GM10248 (cell line): ENCODE measurements around the gene DYNLT3.

ENCODE experiments used
- CTCF ChIA-PET: fragments of 300-600 bp; sonication (Branson Sonifier 250); formaldehyde crosslinking; extraction: SDS; loops from one replicate; lab custom pipeline; 2021; ENCODE audit warnings: antibody characterized with exemption; lab: Yijun Ruan, JAX
- POLR2A ChIA-PET: fragments of 350-650 bp; sonication (Branson Sonifier 250); formaldehyde crosslinking; extraction: SDS; loops from one replicate; lab custom pipeline; 2020; ENCODE audit warnings: antibody characterized with exemption; lab: Yijun Ruan, JAX
- DNase-seq: peaks from one replicate; pipeline ENCODE4 v3.0.0; 2012; ENCODE audit errors: extremely low spot score
- TF ChIP-seq, protein P1 (sequence below): IDR thresholded peaks from 2 replicates; pipeline ENCODE4 v1.5.1; 2012; ENCODE audit warnings: mild to moderate bottlenecking, low read depth; ENCODE audit errors: extremely low read depth, missing control alignments, control extremely low read depth

Gene DYNLT3

DNA sequence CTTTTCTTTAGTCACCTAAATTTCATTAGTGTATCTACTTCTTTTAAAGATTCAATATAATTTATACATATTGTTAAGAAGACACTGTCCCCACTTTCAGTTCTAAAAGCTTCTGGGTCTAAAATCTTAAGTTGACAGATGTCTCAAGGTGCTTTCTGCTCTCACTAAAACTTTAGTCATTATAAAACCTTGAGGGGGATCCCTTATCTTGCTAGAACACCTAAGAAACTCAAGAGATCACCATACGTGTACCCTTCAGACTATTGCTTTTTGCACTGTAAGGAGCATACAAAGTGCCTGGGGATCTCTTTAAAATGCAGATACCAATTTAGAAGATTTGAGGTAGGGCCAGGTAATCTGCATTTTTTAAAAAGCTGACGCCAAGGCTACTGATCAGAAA lies 37.4 kb downstream of the DYNLT3 start:
- CTCF ChIA-PET = no interaction called here
- POLR2A ChIA-PET = no interaction called here
- TF ChIP-seq, protein P1, sequence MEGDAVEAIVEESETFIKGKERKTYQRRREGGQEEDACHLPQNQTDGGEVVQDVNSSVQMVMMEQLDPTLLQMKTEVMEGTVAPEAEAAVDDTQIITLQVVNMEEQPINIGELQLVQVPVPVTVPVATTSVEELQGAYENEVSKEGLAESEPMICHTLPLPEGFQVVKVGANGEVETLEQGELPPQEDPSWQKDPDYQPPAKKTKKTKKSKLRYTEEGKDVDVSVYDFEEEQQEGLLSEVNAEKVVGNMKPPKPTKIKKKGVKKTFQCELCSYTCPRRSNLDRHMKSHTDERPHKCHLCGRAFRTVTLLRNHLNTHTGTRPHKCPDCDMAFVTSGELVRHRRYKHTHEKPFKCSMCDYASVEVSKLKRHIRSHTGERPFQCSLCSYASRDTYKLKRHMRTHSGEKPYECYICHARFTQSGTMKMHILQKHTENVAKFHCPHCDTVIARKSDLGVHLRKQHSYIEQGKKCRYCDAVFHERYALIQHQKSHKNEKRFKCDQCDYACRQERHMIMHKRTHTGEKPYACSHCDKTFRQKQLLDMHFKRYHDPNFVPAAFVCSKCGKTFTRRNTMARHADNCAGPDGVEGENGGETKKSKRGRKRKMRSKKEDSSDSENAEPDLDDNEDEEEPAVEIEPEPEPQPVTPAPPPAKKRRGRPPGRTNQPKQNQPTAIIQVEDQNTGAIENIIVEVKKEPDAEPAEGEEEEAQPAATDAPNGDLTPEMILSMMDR = no peak
- DNase-seq = no peak

GRCh38 chrX:37803057-37803456 lies 44.3 kb downstream of the DYNLT3 start:
- ChIA-PET POLR2A (no interaction called here), CTCF (no interaction called here)
- DNase-seq = no peak
- TF ChIP-seq, protein P1 = no peak

DNA sequence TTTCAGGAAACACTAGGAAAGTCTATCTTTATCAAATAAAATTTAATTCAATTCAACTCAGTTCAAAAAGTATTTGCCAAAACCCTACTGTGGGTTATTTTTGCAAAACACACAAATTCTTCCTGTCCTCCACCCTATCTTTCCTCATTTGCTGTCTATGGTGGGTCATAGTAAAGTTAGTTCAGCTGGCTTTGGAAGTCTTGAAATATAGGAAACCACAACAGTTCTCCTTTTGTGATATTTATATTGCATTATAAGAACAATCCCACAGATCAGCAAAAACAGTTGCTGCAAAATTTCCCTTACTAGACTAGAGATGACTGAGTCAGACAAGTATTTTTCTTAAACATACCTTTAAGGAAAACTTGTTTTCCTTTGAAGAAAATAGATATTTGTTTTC lies 45.3 kb downstream of the DYNLT3 start:
- TF ChIP-seq, protein P1 = no peak
- ChIA-PET CTCF (no interaction called here), POLR2A (no interaction called here)
- no peak for DNase-seq

DNA sequence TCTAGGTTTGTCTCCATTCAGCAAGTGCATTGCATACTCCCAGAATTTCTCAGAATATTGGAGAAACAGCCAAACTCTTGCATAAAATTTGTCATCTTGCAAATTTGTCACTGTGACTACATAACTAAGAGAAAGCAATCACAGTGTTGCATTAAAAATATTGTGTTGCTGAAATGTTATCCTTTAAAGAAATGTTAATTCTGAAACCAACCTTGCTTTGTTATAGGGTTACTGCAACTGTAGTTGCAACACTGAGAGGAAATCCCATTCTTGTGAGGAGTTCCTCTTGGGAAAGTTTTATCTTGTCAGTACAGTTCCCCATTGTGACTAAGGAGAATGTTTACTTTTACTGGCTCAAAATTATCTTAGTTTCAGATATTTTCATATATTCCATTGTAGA lies 46.7 kb downstream of the DYNLT3 start:
- TF ChIP-seq, protein P1 = no peak
- CTCF ChIA-PET = interaction anchor here (1.6 kb wide), 1 partner anchor 14 kb away, joined by 5 read pairs; no protein-coding TSS in a partner anchor
- no peak for DNase-seq
- POLR2A ChIA-PET = no interaction called here

DNA sequence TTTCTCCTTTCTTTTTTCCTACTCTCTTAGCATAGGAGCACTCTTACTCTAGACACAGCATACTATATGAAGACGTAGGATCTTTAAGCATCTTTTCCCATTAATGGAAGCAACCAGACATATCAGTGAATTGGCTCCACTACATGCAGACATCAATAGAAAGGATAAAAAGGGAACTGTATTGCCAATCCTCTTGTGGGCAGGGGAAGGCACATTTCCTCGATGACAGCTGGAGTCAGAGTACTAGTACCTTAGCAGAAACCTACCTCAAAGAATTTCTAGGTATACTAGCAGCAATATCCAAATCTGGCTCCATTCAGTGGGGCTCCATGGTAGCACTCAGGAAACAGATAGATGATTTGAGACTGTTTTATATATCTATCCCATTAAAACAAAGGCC lies 47.4 kb downstream of the DYNLT3 start:
- no peak for DNase-seq
- ChIA-PET POLR2A (no interaction called here), CTCF (interaction anchor here (1.6 kb wide), 1 partner anchor 15 kb away, joined by 5 read pairs; no protein-coding TSS in a partner anchor)
- TF ChIP-seq, protein P1 = no peak

DNA sequence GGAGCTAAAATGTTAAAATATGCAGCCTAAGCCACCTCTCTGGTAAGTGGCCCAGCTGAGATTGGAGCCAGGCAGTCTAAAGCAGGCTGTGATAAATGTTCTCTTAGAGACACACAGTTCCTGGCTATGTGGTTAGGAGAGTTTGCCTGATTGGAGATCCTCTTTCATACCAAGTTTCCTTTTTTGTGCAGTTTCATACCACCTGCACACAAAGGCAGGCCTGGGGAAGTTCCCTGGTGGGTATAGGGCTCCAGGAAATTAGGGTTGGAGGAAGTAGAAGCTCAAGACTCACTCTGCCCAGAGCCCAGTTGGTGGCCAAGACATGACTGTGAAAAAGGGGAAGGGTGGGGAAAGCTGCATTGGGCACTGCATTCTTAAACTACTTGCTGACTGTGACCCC lies 50.6 kb downstream of the DYNLT3 start:
- TF ChIP-seq, protein P1 = no peak
- POLR2A ChIA-PET = no interaction called here
- CTCF ChIA-PET = interaction anchor here (2.4 kb wide), 1 partner anchor 28 kb away, joined by 8 read pairs; no protein-coding TSS in a partner anchor
- no peak for DNase-seq

GRCh38 chrX:37796310-37796709 lies 51.1 kb downstream of the DYNLT3 start:
- CTCF ChIA-PET = interaction anchor here (2.4 kb wide), 1 partner anchor 29 kb away, joined by 8 read pairs; no protein-coding TSS in a partner anchor
- TF ChIP-seq, protein P1 = no peak
- no peak for DNase-seq
- POLR2A ChIA-PET = no interaction called here
